H1 (cell line): ENCODE results near the gene TTC38. TPM values are rescaled to one million over a fixed set of nuclear protein-coding genes. Genes with fewer than 3 reads are reported as not detected.
A peak's percentile ranks its signal among the peaks of the same experiment; 100 is the strongest.

Experiments used
- CTCF ChIA-PET: fragments of 300-600 bp; sonication (Branson Sonifier 250); formaldehyde crosslinking; loops from one replicate; lab custom pipeline; 2021; ENCODE audit not compliant: partially characterized antibody; lab: Charles Lee
- POLR2A ChIA-PET: fragments of 300-600 bp; sonication (Branson Sonifier 250); formaldehyde crosslinking; loops from one replicate; lab custom pipeline; 2021; ENCODE audit warnings: inconsistent platforms; ENCODE audit not compliant: partially characterized antibody; lab: Charles Lee
- DNase-seq, 2 experiments: peaks; one replicate each; pipeline versions ENCODE4 v3.0.0 to v3.0.0-alpha.2; 2010 to 2022; ENCODE audit warnings: low spot score in 2 of 2, low read depth in 1 of 2, mixed read lengths in 1 of 2
- FAIRE-seq: peaks from 2 replicates; lab custom pipeline; 2011; peaks lifted over from hg19 to GRCh38; lab: Jason Lieb, UNC
- H2AFZ ChIP-seq: 2 replicates; pipeline ENCODE4 v1.8.1; 2012; ENCODE audit warnings: low read length, inconsistent platforms
- H2AK5ac ChIP-seq: 2 replicates; pipeline ENCODE4 v1.6.1; 2013; ENCODE audit warnings: low read depth, low read length
- H2BK120ac ChIP-seq: replicated peaks from 2 replicates; pipeline ENCODE3; 2013; ENCODE audit warnings: low read depth, low read length, inconsistent platforms
- H2BK12ac ChIP-seq: 2 replicates; pipeline ENCODE4 v1.6.1; 2013; ENCODE audit warnings: low read depth, low read length
- H2BK15ac ChIP-seq: 2 replicates; pipeline ENCODE4 v1.6.1; 2013; ENCODE audit warnings: low read length
- H2BK20ac ChIP-seq: 2 replicates; pipeline ENCODE4 v1.6.1; 2013; ENCODE audit warnings: low read length
- H2BK5ac ChIP-seq: 2 replicates; pipeline ENCODE4 v1.6.1; 2013; ENCODE audit warnings: low read depth, low read length
- H3K14ac ChIP-seq: 2 replicates; pipeline ENCODE4 v1.6.1; 2013; ENCODE audit warnings: inconsistent platforms; ENCODE audit not compliant: insufficient read length
- H3K18ac ChIP-seq: 2 replicates; pipeline ENCODE4 v1.6.1; 2013; ENCODE audit warnings: low read length; ENCODE audit errors: extremely low read depth
- H3K23ac ChIP-seq: 2 replicates; pipeline ENCODE4 v1.6.1; 2013; ENCODE audit warnings: inconsistent platforms; ENCODE audit not compliant: insufficient read length
- H3K23me2 ChIP-seq: 2 replicates; pipeline ENCODE4 v1.6.1; 2013; ENCODE audit warnings: low read depth, low read length
- H3K27ac ChIP-seq: 2 replicates; pipeline ENCODE4 v1.6.1; 2011; ENCODE audit warnings: low read depth, low read length, inconsistent platforms
- H3K27me3 ChIP-seq, 4 experiments: replicated peaks in 1 of 4; 1 replicate in 1 of 4; 2 replicates in 3 of 4; pipeline versions ENCODE4 v1.6.1 to v1.8.1; 2011 to 2013; ENCODE audit warnings: low read length in 3 of 4, mild to moderate bottlenecking in 3 of 4, inconsistent platforms in 2 of 4, mixed read lengths in 2 of 4, moderate library complexity in 1 of 4; ENCODE audit not compliant: control insufficient read depth in 3 of 4, insufficient read depth in 3 of 4; ENCODE audit errors: extremely low read depth in 1 of 4
- H3K36me3 ChIP-seq, 4 experiments: 2 replicates each; pipeline versions ENCODE4 v1.6.1 to v1.8.1; 2011 to 2013; ENCODE audit warnings: mild to moderate bottlenecking in 4 of 4, low read length in 3 of 4, moderate library complexity in 2 of 4, control low read depth in 1 of 4, inconsistent platforms in 1 of 4; ENCODE audit not compliant: insufficient read depth in 4 of 4, control insufficient read depth in 2 of 4
- H3K4ac ChIP-seq: replicated peaks from 2 replicates; pipeline ENCODE3; 2013; ENCODE audit warnings: low read length, low read depth, mixed read lengths, inconsistent platforms; ENCODE audit not compliant: insufficient read length
- H3K4me1 ChIP-seq, 4 experiments: replicated peaks in 1 of 4; 1 replicate in 1 of 4; 2 replicates in 3 of 4; pipeline versions ENCODE4 v1.6.1 to v1.8.1; 2011 to 2013; ENCODE audit warnings: low read length in 3 of 4, inconsistent platforms in 2 of 4, mixed read lengths in 1 of 4; ENCODE audit not compliant: insufficient read depth in 4 of 4, control insufficient read depth in 3 of 4
- H3K4me2 ChIP-seq, 2 experiments: 2 replicates each; pipeline versions ENCODE4 v1.6.1 to v1.8.1; 2011 to 2013; ENCODE audit warnings: low read depth in 2 of 2, low read length in 2 of 2, control low read depth in 1 of 2, inconsistent platforms in 1 of 2, mild to moderate bottlenecking in 1 of 2; ENCODE audit not compliant: insufficient read depth in 1 of 2
- H3K4me3 ChIP-seq, 4 experiments: fragments of 200-600, 300-600 bp in 1 of 4; sonication (generic), shearing (Covaris generic), sonication (Bioruptor Twin) in 1 of 4; 2 replicates each; pipeline versions ENCODE4 v1.5.1 to v1.8.1; 2011 to 2016; ENCODE audit warnings: low read length in 4 of 4, low read depth in 3 of 4, control low read depth in 2 of 4, inconsistent platforms in 2 of 4, mild to moderate bottlenecking in 2 of 4, mixed read lengths in 1 of 4, moderate library complexity in 1 of 4; ENCODE audit not compliant: insufficient read depth in 2 of 4; ENCODE audit errors: extremely low read depth in 1 of 4
- H3K56ac ChIP-seq: replicated peaks from 2 replicates; pipeline ENCODE3; 2013; ENCODE audit warnings: low read depth, mild to moderate bottlenecking, mixed read lengths, low read length, inconsistent platforms; ENCODE audit not compliant: insufficient read length
- H3K79me1 ChIP-seq: 2 replicates; pipeline ENCODE4 v1.6.1; 2013; ENCODE audit warnings: low read depth, low read length, control low read depth
- H3K79me2 ChIP-seq, 2 experiments: 2 replicates each; pipeline versions ENCODE4 v1.6.1 to v1.8.1; 2012 to 2013; ENCODE audit warnings: low read length in 2 of 2, mild to moderate bottlenecking in 2 of 2, inconsistent platforms in 1 of 2; ENCODE audit not compliant: insufficient read depth in 2 of 2, control insufficient read depth in 1 of 2
- H3K9ac ChIP-seq, 4 experiments: replicated peaks in 1 of 4; 1 replicate in 1 of 4; 2 replicates in 3 of 4; pipeline versions ENCODE4 v1.6.1 to v1.8.1; 2011 to 2013; ENCODE audit warnings: low read depth in 3 of 4, low read length in 3 of 4, control low read depth in 2 of 4, mild to moderate bottlenecking in 2 of 4, moderate library complexity in 2 of 4, inconsistent platforms in 1 of 4; ENCODE audit errors: extremely low read depth in 1 of 4
- H3K9me3 ChIP-seq, 2 experiments: 2 replicates each; pipeline versions ENCODE4 v1.6.1 to v1.8.1; 2012 to 2013; ENCODE audit warnings: mild to moderate bottlenecking in 2 of 2, moderate library complexity in 2 of 2, control low read depth in 1 of 2, inconsistent platforms in 1 of 2, low read depth in 1 of 2, low read length in 1 of 2, mixed read lengths in 1 of 2; ENCODE audit not compliant: insufficient read depth in 2 of 2
- H4K20me1 ChIP-seq, 2 experiments: replicated peaks in 1 of 2; 2 replicates each; pipeline versions ENCODE3 to v1.8.1; 2011 to 2013; ENCODE audit warnings: inconsistent platforms in 2 of 2, low read length in 2 of 2, mild to moderate bottlenecking in 1 of 2; ENCODE audit not compliant: insufficient read depth in 2 of 2, control insufficient read depth in 1 of 2
- H4K5ac ChIP-seq: 2 replicates; pipeline ENCODE4 v1.6.1; 2013; ENCODE audit warnings: low read length, low read depth, mixed read lengths, inconsistent platforms; ENCODE audit not compliant: insufficient read length
- H4K8ac ChIP-seq: 2 replicates; pipeline ENCODE4 v1.8.0; 2013; ENCODE audit warnings: mild to moderate bottlenecking, moderate library complexity, low read length, inconsistent platforms; ENCODE audit not compliant: insufficient read depth; ENCODE audit errors: extremely low read depth
- H4K91ac ChIP-seq: replicated peaks from 2 replicates; pipeline ENCODE3; 2013; ENCODE audit warnings: low read length, mixed read lengths, inconsistent platforms; ENCODE audit not compliant: insufficient read length
- CEBPB ChIP-seq: IDR thresholded peaks from 2 replicates; pipeline ENCODE4 v1.6.1; 2012; ENCODE audit warnings: low read depth, low read length
- CHD1 ChIP-seq: IDR thresholded peaks from 2 replicates; pipeline ENCODE4 v1.6.1; 2012; ENCODE audit warnings: low read depth, low read length, improper control_type of control experiment
- EZH2 ChIP-seq: fragments of 200-600 bp; sonication (generic); IDR thresholded peaks from 2 replicates; pipeline ENCODE4 v1.7.1; 2012; ENCODE audit warnings: low read depth, mild to moderate bottlenecking, moderate library complexity, low read length, inconsistent platforms; ENCODE audit not compliant: severe bottlenecking
- JUND ChIP-seq: IDR thresholded peaks from 2 replicates; pipeline ENCODE4 v1.6.1; 2011; ENCODE audit warnings: mild to moderate bottlenecking, improper control_type of control experiment, low read length
- KDM4A ChIP-seq: IDR thresholded peaks from one replicate; pipeline ENCODE4 v1.7.1; 2012; ENCODE audit warnings: low read depth, mild to moderate bottlenecking, moderate library complexity, low read length, inconsistent platforms; ENCODE audit not compliant: severe bottlenecking
- SIN3A ChIP-seq, 2 experiments: IDR thresholded peaks in 1 of 2; conservative IDR thresholded peaks in 1 of 2; 2 replicates each; pipeline ENCODE4 v1.6.1; 2011 to 2012; ENCODE audit warnings: low read length in 2 of 2, improper control_type of control experiment in 1 of 2, low read depth in 1 of 2, mild to moderate bottlenecking in 1 of 2
- WGBS, 2 experiments: shearing (Covaris generic) in 1 of 2; methylation state at CpG; one replicate each; pipeline versions ENCODE4 v1.1.6 to v1.1.7; 2013 to 2015; ENCODE audit warnings: low lambda C conversion rate in 2 of 2, mixed read lengths in 2 of 2, inconsistent platforms in 1 of 2, low coverage in 1 of 2, missing lambda C conversion rate in 1 of 2; ENCODE audit not compliant: insufficient replicate concordance in 2 of 2, insufficient coverage in 1 of 2, insufficient read length in 1 of 2; ENCODE audit errors: extremely low coverage in 1 of 2, missing lambda C conversion rate in 1 of 2; 5-methylcytosine and 5-hydroxymethylcytosine counted together
- polyA plus RNA-seq, 7 experiments: library from polyadenylated mRNA; depleted of rRNA in 3 of 7; stranded (reverse) in 5 of 7; unstranded in 2 of 7; fragments of >200 nt in 5 of 7; fragments of 200-250 nt in 2 of 7; gene quantifications; 1 replicate in 5 of 7; 2 replicates in 1 of 7; 4 replicates in 1 of 7; pipeline versions ENCODE4 v1.2.1 to v1.2.3, GENCODE V29; 2011 to 2013; ENCODE audit warnings: missing spikeins in 2 of 7, mixed read lengths in 2 of 7
- total RNA-seq: library from RNA; stranded (reverse); fragmentation: NEBNext Ultra II Directional; extraction: Animal tissue kit (Norgen Biotek cat#: 25700); gene quantifications from 2 replicates; pipeline ENCODE4 v1.2.1, GENCODE V29; 2021

The TTC38 gene
- total and polyA plus RNA-seq, 2 of the 8 experiments (the other 6 are each of a cell fraction or from before 2014, with no cell fraction given) = 25.3 to 34.8 TPM

DNA sequence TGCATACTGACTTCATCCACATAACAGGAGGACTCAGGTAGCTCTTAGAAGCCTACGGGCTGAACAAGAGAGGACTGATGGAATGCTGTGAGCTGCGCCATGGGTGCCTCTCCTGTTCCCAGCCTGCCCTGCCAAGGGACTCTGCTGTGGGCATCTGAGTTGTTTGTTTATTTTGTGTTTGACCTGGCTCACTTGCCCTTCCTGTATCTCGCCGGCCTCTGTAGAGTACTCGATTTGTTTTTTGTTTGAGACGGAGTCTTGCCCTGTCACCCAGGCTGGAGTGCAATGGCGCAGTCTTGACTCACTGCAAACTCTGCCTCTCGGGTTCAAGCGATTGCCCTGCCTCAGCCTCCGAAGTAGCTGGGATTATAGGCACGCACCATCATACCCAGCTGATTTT is 1.8 kb downstream of the TTC38 start:
- Histone ChIP-seq H3K36me3 (peaks cover 0 to 5% (median 2%) of the 10 kb centered on the region in 4 experiments; a peak in 1 of 8 replicates), H3K79me2 (no peaks in the 10 kb centered on the region), H3K23ac (peak overlapping the region; percentile 47), H2BK120ac (no peak overlapping the region), H3K23me2 (peaks cover 3% of the 10 kb centered on the region; the same call in 1 of the 2 replicates), H3K27me3 (peaks cover 0 to 3% (median under 1%) of the 10 kb centered on the region in 4 experiments; a peak in 5 of 7 replicates), H3K9me3 (peaks cover 5 to 8% of the 10 kb centered on the region in 2 experiments; a peak in 2 of 4 replicates), H3K9ac (0 out of 7 replicates have a peak overlapping the region, but pooled peaks of 1 of the 4 experiments have one; percentile 32), H2AK5ac (no peak overlapping the region), H4K91ac (no peak overlapping the region), H4K5ac (no peak overlapping the region), H3K4me2 (no peak overlapping the region; a peak in 1 of 4 replicates), H4K8ac (no peak overlapping the region), H2AFZ (no peak overlapping the region), H3K56ac (no peak overlapping the region), H2BK5ac (no peak overlapping the region), H3K79me1 (peaks cover 3% of the 10 kb centered on the region; the same call in 1 of the 2 replicates), H3K4ac (no peak overlapping the region), H2BK12ac (no peak overlapping the region), H2BK15ac (no peak overlapping the region), H2BK20ac (no peak overlapping the region), H3K4me3 (no peak overlapping the region), H3K4me1 (no peaks in the 10 kb centered on the region; a peak in 1 of 7 replicates), H3K27ac (no peak overlapping the region), H3K14ac (no peak overlapping the region), H4K20me1 (peaks cover 0 to 5% of the 10 kb centered on the region in 2 experiments), H3K18ac (no peak overlapping the region)
- ChIA-PET CTCF (interaction anchor here (0.9 to 2.3 kb wide), 2 partner anchors 11 to 14 kb away, joined by 3 to 11 read pairs; no protein-coding TSS in a partner anchor), POLR2A (interaction anchor here (0.6 to 2.7 kb wide), 3 partner anchors 10 to 114 kb away, joined by 3 to 13 read pairs (median 4); no protein-coding TSS in a partner anchor)
- TF ChIP-seq JUND = no peak
- TF ChIP-seq KDM4A = no peak
- TF ChIP-seq EZH2 = no peak
- no peak for TF ChIP-seq CEBPB
- TF ChIP-seq SIN3A (conservative IDR thresholded peaks at IDR 0.05 in 1 of 2, IDR thresholded peaks at IDR 0.05 in 1 of 2; ENCODE audit: low read depth in 1 of 2, low read length in 2 of 2) = no peak
- TF ChIP-seq CHD1 = no peak
- no peak for FAIRE-seq
- WGBS, 2 experiments = 92% methylated on average over 11 of the region's 11 CpGs; no CpG with 5 or more reads in 1 of the 2 experiments
- DNase-seq = no peak
